A673 (cell line): ENCODE measurements around the gene ERMAP. TPM values are rescaled to one million over a fixed set of nuclear protein-coding genes. Genes with fewer than 3 reads are reported as not detected.
A peak's percentile ranks its signal among the peaks of the same experiment; 100 is the strongest.

ENCODE experiments used
- BruUV-seq: library from RNA; stranded (reverse); fragments of 400-500 nt; replicated peaks from 2 replicates; lab custom pipeline; 2021; lab: Mats Ljungman, UMichigan
- CTCF ChIA-PET: fragments of 300-600 bp; sonication (Branson Sonifier 250); formaldehyde crosslinking; loops from one replicate; lab custom pipeline; 2022; ENCODE audit warnings: antibody characterized with exemption; lab: Charles Lee
- POLR2A ChIA-PET: fragments of 300-600 bp; sonication (Branson Sonifier 250); formaldehyde crosslinking; loops from one replicate; lab custom pipeline; 2022; ENCODE audit warnings: antibody characterized with exemption; ENCODE audit not compliant: low non-redundant PET; lab: Charles Lee
- DNase-seq: peaks from one replicate; pipeline ENCODE4 v3.0.0-alpha.2; 2015; ENCODE audit warnings: low spot score
- H3K27ac ChIP-seq: fragments of 200-600 bp; sonication (generic); 2 replicates; pipeline ENCODE4 v1.5.1; 2016; ENCODE audit warnings: mixed run types, low read depth, mild to moderate bottlenecking, mixed read lengths, antibody characterized with exemption, low read length; ENCODE audit not compliant: poor library complexity, severe bottlenecking
- H3K27me3 ChIP-seq: fragments of 200-600 bp; sonication (generic); replicated peaks from 2 replicates; pipeline ENCODE4 v1.6.1; 2017; ENCODE audit warnings: mixed run types, low read depth, mild to moderate bottlenecking, mixed read lengths, antibody characterized with exemption, low read length; ENCODE audit not compliant: insufficient read depth, poor library complexity
- H3K36me3 ChIP-seq: fragments of 200-600 bp; sonication (generic); 2 replicates; pipeline ENCODE4 v1.6.1; 2016; ENCODE audit warnings: mixed run types, mild to moderate bottlenecking, mixed read lengths, antibody characterized with exemption, low read length; ENCODE audit not compliant: insufficient read depth, poor library complexity, severe bottlenecking
- H3K4me1 ChIP-seq: fragments of 200-600 bp; sonication (generic); 2 replicates; pipeline ENCODE4 v1.6.1; 2017; ENCODE audit warnings: mixed run types, mild to moderate bottlenecking, mixed read lengths, antibody characterized with exemption, low read length; ENCODE audit not compliant: insufficient read depth, poor library complexity, severe bottlenecking
- H3K4me3 ChIP-seq: fragments of 200-600 bp; sonication (generic); 2 replicates; pipeline ENCODE4 v1.5.1; 2016; ENCODE audit warnings: low read depth, mixed run types, mild to moderate bottlenecking, mixed read lengths, low read length; ENCODE audit not compliant: poor library complexity, severe bottlenecking
- H3K9me3 ChIP-seq: fragments of 200-600 bp; sonication (generic); 2 replicates; pipeline ENCODE4 v1.6.1; 2016; ENCODE audit warnings: mixed run types, low read depth, mild to moderate bottlenecking, mixed read lengths, antibody characterized with exemption, low read length; ENCODE audit not compliant: poor library complexity, severe bottlenecking
- EZH2 ChIP-seq: fragments of 200-600 bp; sonication (generic); IDR thresholded peaks from 2 replicates; pipeline ENCODE4 v1.6.1; 2017; ENCODE audit warnings: borderline replicate concordance, low read depth, mild to moderate bottlenecking, mixed read lengths, antibody characterized with exemption, low read length; ENCODE audit not compliant: poor library complexity, severe bottlenecking
- intact Hi-C: fragments of 100-400 bp; cut with micrococcal nuclease; formaldehyde crosslinking; loops from one replicate; pipeline ENCODE4 v1.10.0; 2022; ENCODE audit not compliant: unreplicated experiment
- total RNA-seq: library from RNA; stranded (reverse); gene quantifications from 2 replicates; pipeline ENCODE4 v1.2.3, GENCODE V29; 2021
- TF ChIP-seq, protein P1 (sequence below): fragments of 300-800, 200-600 bp; sonication (generic); conservative IDR thresholded peaks from 2 replicates; pipeline ENCODE4 v1.5.1; 2017; ENCODE audit warnings: low read depth, mild to moderate bottlenecking, antibody characterized with exemption, low read length, moderate library complexity, mixed read lengths

ERMAP gene
- total RNA-seq, 1 experiment from 2014 or later: 3.0 TPM

GRCh38 chr1:42815941-42816584 is 859 bp upstream of the ERMAP start:
- CTCF ChIA-PET: no interaction called here
- TF ChIP-seq, protein P1, sequence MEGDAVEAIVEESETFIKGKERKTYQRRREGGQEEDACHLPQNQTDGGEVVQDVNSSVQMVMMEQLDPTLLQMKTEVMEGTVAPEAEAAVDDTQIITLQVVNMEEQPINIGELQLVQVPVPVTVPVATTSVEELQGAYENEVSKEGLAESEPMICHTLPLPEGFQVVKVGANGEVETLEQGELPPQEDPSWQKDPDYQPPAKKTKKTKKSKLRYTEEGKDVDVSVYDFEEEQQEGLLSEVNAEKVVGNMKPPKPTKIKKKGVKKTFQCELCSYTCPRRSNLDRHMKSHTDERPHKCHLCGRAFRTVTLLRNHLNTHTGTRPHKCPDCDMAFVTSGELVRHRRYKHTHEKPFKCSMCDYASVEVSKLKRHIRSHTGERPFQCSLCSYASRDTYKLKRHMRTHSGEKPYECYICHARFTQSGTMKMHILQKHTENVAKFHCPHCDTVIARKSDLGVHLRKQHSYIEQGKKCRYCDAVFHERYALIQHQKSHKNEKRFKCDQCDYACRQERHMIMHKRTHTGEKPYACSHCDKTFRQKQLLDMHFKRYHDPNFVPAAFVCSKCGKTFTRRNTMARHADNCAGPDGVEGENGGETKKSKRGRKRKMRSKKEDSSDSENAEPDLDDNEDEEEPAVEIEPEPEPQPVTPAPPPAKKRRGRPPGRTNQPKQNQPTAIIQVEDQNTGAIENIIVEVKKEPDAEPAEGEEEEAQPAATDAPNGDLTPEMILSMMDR: no peak
- TF ChIP-seq EZH2: no peak
- BruUV-seq: TSS peak; percentile 68
- H3K4me3 ChIP-seq: peak overlapping the region; percentile 71
- peaks cover 7% of the 10 kb centered on the region for H3K36me3 ChIP-seq
- no peaks in the 10 kb centered on the region for H3K27me3 ChIP-seq
- DNase-seq: peak; percentile 11
- peak overlapping the region; percentile 97 for H3K27ac ChIP-seq
- H3K4me1 ChIP-seq: peaks cover 24% of the 10 kb centered on the region
- intact Hi-C loops: no loop called here
- no peaks in the 10 kb centered on the region for H3K9me3 ChIP-seq
- POLR2A ChIA-PET: no interaction called here

DNA sequence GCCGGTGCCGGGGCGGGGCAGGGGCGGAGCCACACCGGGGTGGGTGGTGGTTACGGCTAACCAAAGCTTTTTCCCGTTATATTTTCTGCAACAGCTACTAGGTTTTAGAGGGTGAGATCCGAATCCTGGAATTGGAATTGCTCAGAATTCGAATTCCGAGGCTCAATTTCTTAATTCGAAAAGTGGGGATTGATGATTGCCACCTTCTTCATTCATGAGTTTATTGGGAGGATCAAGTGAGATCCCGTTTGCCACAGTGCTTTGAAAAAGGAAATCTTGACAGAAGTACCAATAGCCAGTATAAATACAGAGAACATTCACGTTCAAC is 482 bp downstream of the ERMAP start:
- peaks cover 7% of the 10 kb centered on the region for H3K36me3 ChIP-seq
- CTCF ChIA-PET: no interaction called here
- H3K9me3 ChIP-seq: no peaks in the 10 kb centered on the region
- POLR2A ChIA-PET: no interaction called here
- no peak for TF ChIP-seq EZH2
- TF ChIP-seq, protein P1: no peak
- no peak for DNase-seq
- peak overlapping the region; percentile 97 for H3K27ac ChIP-seq
- no peaks in the 10 kb centered on the region for H3K27me3 ChIP-seq
- no TSS peak for BruUV-seq
- peak overlapping the region; percentile 71 for H3K4me3 ChIP-seq
- intact Hi-C loops: no loop called here
- peaks cover 35% of the 10 kb centered on the region for H3K4me1 ChIP-seq

- TF ChIP-seq EZH2: no peak
- TF ChIP-seq, protein P1: no peak
- intact Hi-C loops: no loop called here
Measured at GRCh38 chr1:42817976-42818375, 1.1 kb downstream of the ERMAP start.

More at GRCh38 chr1:42817976-42818375, 1.1 kb downstream of the ERMAP start:
- Histone ChIP-seq H3K27ac (no peak overlapping the region), H3K9me3 (no peaks in the 10 kb centered on the region), H3K4me3 (peak overlapping the region; percentile 71), H3K27me3 (no peaks in the 10 kb centered on the region), H3K4me1 (peaks cover 37% of the 10 kb centered on the region), H3K36me3 (peaks cover 7% of the 10 kb centered on the region)
- ChIA-PET CTCF (no interaction called here), POLR2A (no interaction called here)
- no TSS peak for BruUV-seq
- no peak for DNase-seq
